T-helper 2 cell (primary cell): ENCODE measurements around the gene PI4KA.
"Not testable (repeated sequence)": the region's sequence is repeated elsewhere in the genome, so short reads cannot be mapped to it uniquely, and the experiment has no call there.

ENCODE experiments used
- DNase-seq, 5 experiments: peaks; one replicate each; pipeline versions ENCODE4 v3.0.0 to v3.0.0-alpha.2; 2012 to 2022

PI4KA gene

GRCh38 chr22:20663137-20663828, 195.3 kb downstream of the PI4KA start:
- DNase-seq, result no peak

- not testable (repeated sequence) for DNase-seq
These were observed 196.0 kb downstream of the PI4KA start for GRCh38 chr22:20662524-20663036.

GRCh38 chr22:20661473-20661872, 197.1 kb downstream of the PI4KA start:
- no peak for DNase-seq

- no peak for DNase-seq
These were observed 198.1 kb downstream of the PI4KA start for GRCh38 chr22:20660441-20661054.

GRCh38 chr22:20659920-20660319, 198.7 kb downstream of the PI4KA start:
- no peak for DNase-seq

GRCh38 chr22:20659258-20659657, 199.4 kb downstream of the PI4KA start:
- DNase-seq, result no peak

- DNase-seq, result no peak
These were observed 200.0 kb downstream of the PI4KA start for GRCh38 chr22:20658433-20659222.

- no peak for DNase-seq
These were observed 200.6 kb downstream of the PI4KA start for GRCh38 chr22:20657963-20658362.
